ENCODE measurements around the gene IL1RAPL2. TPM values are rescaled to one million over a fixed set of nuclear protein-coding genes. Genes with fewer than 3 reads are reported as not detected.

Gene IL1RAPL2
- total and polyA plus RNA-seq, 2 donors (not counting 3 experiments of a cell fraction or from before 2014, with no cell fraction given) = not detected

DNA sequence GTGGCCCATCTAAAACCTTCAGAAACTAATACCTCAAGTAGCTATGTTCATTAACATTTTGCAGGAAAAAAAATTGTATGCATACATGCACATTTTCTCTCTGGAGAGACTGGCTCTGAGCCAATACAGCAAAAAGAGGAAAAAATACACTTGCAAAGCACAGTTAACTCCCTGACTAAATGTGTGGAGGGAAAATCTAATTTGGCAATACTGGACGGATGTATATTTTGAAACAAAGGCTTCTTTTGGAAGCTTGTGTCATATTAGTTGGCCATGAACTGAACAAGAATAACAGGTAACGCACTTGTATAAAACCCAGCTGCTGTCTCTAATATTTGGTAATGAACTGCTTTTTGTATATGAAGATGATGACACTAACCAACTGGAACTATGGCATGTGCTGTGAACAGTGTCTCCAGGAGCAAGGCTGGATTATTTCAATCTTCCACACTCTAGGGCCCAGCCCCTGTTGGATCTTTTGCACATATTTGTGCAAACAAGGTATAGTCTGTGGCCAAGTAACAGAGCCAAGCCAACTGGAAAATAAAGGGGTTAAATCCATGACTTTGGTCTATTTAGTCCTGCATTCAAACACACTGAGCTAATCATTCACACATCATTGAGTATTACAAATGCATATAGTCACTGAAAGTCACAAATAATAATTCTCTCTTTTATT lies 1188.4 kb downstream of the IL1RAPL2 start:
- DNase-seq (ENCODE audit: low read depth, low spot score) = no peak
- H3K27ac ChIP-seq (ENCODE audit: insufficient read depth, low read depth, low read length) = no peak overlapping the region
- ChIA-PET POLR2A (no interaction called here), CTCF (no interaction called here)
- H3K4me2 ChIP-seq (ENCODE audit: insufficient read depth, low read length) = no peak overlapping the region
- no peak overlapping the region for H3K4me3 ChIP-seq (replicated peaks in 1 of 3; ENCODE audit: insufficient read depth in 1 of 3, low read depth in 1 of 3, low read length in 3 of 3)
- no peak overlapping the region for H3K9ac ChIP-seq (replicated peaks; ENCODE audit: extremely low read depth, insufficient read depth, low read length)
- no peaks in the 10 kb centered on the region for H3K9me1 ChIP-seq (replicated peaks; ENCODE audit: control insufficient read depth, extremely low read depth, insufficient read depth, low read length)
- no peak overlapping the region for H2AFZ ChIP-seq (ENCODE audit: low read depth, low read length)
- TF ChIP-seq POLR2A (IDR thresholded peaks at IDR 0.05; ENCODE audit: low read depth, low read length) = no peak
- TF ChIP-seq MYC (IDR thresholded peaks at IDR 0.05; ENCODE audit: low read depth, low read length) = no peak
- no peak for TF ChIP-seq EZH2 (IDR thresholded peaks at IDR 0.05; ENCODE audit: borderline replicate concordance, low read depth, low read length, severe bottlenecking)
- no peak for FAIRE-seq
- H3K27me3 ChIP-seq (ENCODE audit: control insufficient read depth in 2 of 2, insufficient read depth in 2 of 2, low read length in 2 of 2) = no peaks in the 10 kb centered on the region
- intact Hi-C loops (cut with micrococcal nuclease) (no loop called here), dilution Hi-C loops (cut with MboI; ENCODE audit: extremely low pct_ligation_motif_present, low sequenced_read_pairs) (no loop called here)
- no peaks in the 10 kb centered on the region for H3K36me3 ChIP-seq (ENCODE audit: control insufficient read depth in 2 of 2, extremely low read depth in 1 of 2, insufficient read depth in 2 of 2, low read length in 2 of 2)
- H4K20me1 ChIP-seq (replicated peaks; ENCODE audit: control insufficient read depth, extremely low read depth, insufficient read depth, low read length) = no peaks in the 10 kb centered on the region
- no peaks in the 10 kb centered on the region for H3K4me1 ChIP-seq (ENCODE audit: control insufficient read depth, extremely low read depth, insufficient read depth, low read length)
- no peaks in the 10 kb centered on the region for H3K9me3 ChIP-seq (replicated peaks; ENCODE audit: control insufficient read depth, insufficient read depth, low read length)
- no TSS peak for BruUV-seq (replicated peaks)
- H3K79me2 ChIP-seq (ENCODE audit: control insufficient read depth, insufficient read depth, low read length) = no peaks in the 10 kb centered on the region

- intact Hi-C loops (cut with micrococcal nuclease) (no loop called here), dilution Hi-C loops (cut with MboI; ENCODE audit: extremely low pct_ligation_motif_present, low sequenced_read_pairs) (no loop called here)
- FAIRE-seq = no peak
Observed at GRCh38 chrX:105755109-105755508, 1189.1 kb downstream of the IL1RAPL2 start.

More at GRCh38 chrX:105755109-105755508, 1189.1 kb downstream of the IL1RAPL2 start:
- POLR2A ChIA-PET = no interaction called here
- no peaks in the 10 kb centered on the region for H3K79me2 ChIP-seq (ENCODE audit: control insufficient read depth, insufficient read depth, low read length)
- H3K9ac ChIP-seq (replicated peaks; ENCODE audit: extremely low read depth, insufficient read depth, low read length) = no peak overlapping the region
- H3K4me3 ChIP-seq (replicated peaks in 1 of 3; ENCODE audit: insufficient read depth in 1 of 3, low read depth in 1 of 3, low read length in 3 of 3) = no peak overlapping the region
- H3K4me2 ChIP-seq (ENCODE audit: insufficient read depth, low read length) = no peak overlapping the region
- H3K4me1 ChIP-seq (ENCODE audit: control insufficient read depth, extremely low read depth, insufficient read depth, low read length) = no peaks in the 10 kb centered on the region
- H3K9me3 ChIP-seq (replicated peaks; ENCODE audit: control insufficient read depth, insufficient read depth, low read length) = no peaks in the 10 kb centered on the region
- no peak for DNase-seq (ENCODE audit: low read depth, low spot score)
- TF ChIP-seq JUN (IDR thresholded peaks at IDR 0.05; ENCODE audit: borderline replicate concordance, insufficient read depth, insufficient read length, low read depth) (no peak), POLR2A (IDR thresholded peaks at IDR 0.05; ENCODE audit: low read depth, low read length) (no peak), GATA2 (IDR thresholded peaks at IDR 0.05; ENCODE audit: insufficient read depth, insufficient read length, low read depth, low read length) (no peak), CTCF (IDR thresholded peaks at IDR 0.05; ENCODE audit: extremely low read depth in 1 of 2, insufficient read depth in 1 of 2, low read depth in 1 of 2, low read length in 2 of 2) (no peak), POLR2AphosphoS5 (IDR thresholded peaks at IDR 0.05; ENCODE audit: insufficient read depth, low read depth, low read length) (no peak), MYC (IDR thresholded peaks at IDR 0.05; ENCODE audit: low read depth, low read length) (no peak), FOS (IDR thresholded peaks at IDR 0.05; ENCODE audit: borderline replicate concordance, insufficient read depth, low read length) (no peak), MAX (IDR thresholded peaks at IDR 0.05; ENCODE audit: insufficient read depth, insufficient read length) (no peak), EZH2 (IDR thresholded peaks at IDR 0.05; ENCODE audit: borderline replicate concordance, low read depth, low read length, severe bottlenecking) (no peak)
- no peaks in the 10 kb centered on the region for H3K36me3 ChIP-seq (ENCODE audit: control insufficient read depth in 2 of 2, extremely low read depth in 1 of 2, insufficient read depth in 2 of 2, low read length in 2 of 2)
- H4K20me1 ChIP-seq (replicated peaks; ENCODE audit: control insufficient read depth, extremely low read depth, insufficient read depth, low read length) = no peaks in the 10 kb centered on the region
- no peak overlapping the region for H3K27ac ChIP-seq (ENCODE audit: insufficient read depth, low read depth, low read length)
- H3K27me3 ChIP-seq (ENCODE audit: control insufficient read depth in 2 of 2, insufficient read depth in 2 of 2, low read length in 2 of 2) = no peaks in the 10 kb centered on the region
- BruUV-seq (replicated peaks) = no TSS peak
- CTCF ChIA-PET = no interaction called here
- H2AFZ ChIP-seq (ENCODE audit: low read depth, low read length) = no peak overlapping the region
- H3K9me1 ChIP-seq (replicated peaks; ENCODE audit: control insufficient read depth, extremely low read depth, insufficient read depth, low read length) = no peaks in the 10 kb centered on the region
